GM15510 (cell line): ENCODE measurements around the gene C2orf42.

Experiments
- POLR2A ChIP-seq: IDR thresholded peaks from 3 replicates; pipeline ENCODE4 v1.6.1; 2011; ENCODE audit warnings: borderline replicate concordance; ENCODE audit not compliant: insufficient read length; ENCODE audit errors: extremely low read depth

C2orf42 gene

DNA sequence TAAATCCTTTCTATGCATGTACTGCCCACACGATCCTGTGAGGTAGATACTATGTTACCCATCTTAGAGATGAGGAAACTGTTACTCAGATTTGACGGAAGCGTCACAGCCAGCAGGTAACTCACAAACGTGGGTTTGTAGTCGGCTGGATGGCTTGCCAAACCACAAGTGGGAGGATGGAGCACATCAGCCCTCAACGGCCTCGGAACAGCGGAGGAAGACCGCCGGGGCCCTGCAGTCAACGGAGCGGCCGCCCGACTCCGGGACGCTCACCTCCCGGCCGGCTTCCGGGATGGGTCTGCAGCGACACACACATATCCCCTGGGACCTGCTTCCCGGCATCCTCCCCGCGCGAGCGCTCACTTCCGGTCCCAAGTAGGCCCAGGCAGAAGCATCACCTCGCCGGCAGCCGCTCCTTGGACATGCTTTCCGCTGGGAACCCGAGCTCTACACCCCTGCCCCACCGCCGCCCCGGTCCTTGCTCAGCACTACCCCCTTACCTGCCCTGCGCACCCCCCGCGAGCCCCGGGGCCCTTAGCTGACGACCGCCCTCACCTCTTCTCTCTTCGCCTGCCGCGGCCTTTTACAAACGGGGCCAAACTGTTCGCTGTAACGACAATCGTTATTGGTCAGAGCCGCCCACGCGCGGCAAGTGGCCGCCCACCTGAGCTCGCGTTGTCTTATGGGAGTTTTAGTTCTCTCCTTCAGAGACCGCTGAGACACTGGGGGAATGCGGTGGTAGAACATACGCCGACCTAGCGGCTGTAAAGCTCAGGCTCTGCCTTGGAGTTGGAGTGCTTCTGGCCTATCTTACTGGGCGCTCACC lies at the start of gene C2orf42:
C2orf42 (minus strand) TSS at position 602 of the 826 bp plus-strand sequence. CDS start 9,034 bp downstream, outside the sequence.
- peak; percentile 99 for TF ChIP-seq POLR2A

- TF ChIP-seq POLR2A = no peak
Observed at GRCh38 chr2:70240599-70240998, 49.8 kb upstream of the C2orf42 start.

DNA sequence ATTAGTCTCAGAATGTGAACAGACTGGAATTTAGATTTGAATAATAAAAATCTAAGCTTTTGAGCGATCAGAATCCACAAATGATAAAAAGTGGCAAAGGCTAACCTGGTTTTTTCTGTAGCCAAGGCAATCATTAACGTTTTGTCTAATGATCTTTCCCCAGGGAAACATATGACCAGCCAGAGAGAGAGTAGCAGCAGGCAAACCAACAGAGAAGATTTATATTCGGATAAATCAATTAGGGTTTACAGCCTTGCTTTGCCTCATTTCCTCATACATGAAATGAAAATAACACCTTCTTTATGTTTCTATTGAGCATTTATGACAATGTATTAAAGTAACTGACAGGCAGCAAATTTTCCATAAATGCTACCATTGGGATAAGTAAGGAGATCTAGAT lies 43.1 kb upstream of the C2orf42 start:
- no peak for TF ChIP-seq POLR2A

DNA sequence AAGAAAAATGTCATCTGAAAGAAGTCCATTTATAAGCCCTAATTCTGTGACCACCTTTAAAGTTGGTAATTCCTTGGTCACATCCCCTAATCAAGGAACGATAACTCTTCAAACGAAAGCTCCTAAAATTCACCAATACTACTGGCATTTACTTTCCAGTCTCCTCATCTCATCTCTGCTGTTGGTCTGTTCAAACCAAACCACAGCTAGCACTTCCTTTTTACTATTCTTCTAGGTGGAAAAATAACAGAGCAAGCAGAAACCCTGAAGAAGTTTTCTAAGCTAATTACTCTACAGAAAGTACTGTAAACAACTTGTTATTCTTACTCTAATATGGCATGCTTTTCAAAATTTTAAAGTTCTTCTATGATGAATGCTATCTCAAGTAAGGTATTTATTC lies 36.0 kb upstream of the C2orf42 start:
- TF ChIP-seq POLR2A = no peak

DNA sequence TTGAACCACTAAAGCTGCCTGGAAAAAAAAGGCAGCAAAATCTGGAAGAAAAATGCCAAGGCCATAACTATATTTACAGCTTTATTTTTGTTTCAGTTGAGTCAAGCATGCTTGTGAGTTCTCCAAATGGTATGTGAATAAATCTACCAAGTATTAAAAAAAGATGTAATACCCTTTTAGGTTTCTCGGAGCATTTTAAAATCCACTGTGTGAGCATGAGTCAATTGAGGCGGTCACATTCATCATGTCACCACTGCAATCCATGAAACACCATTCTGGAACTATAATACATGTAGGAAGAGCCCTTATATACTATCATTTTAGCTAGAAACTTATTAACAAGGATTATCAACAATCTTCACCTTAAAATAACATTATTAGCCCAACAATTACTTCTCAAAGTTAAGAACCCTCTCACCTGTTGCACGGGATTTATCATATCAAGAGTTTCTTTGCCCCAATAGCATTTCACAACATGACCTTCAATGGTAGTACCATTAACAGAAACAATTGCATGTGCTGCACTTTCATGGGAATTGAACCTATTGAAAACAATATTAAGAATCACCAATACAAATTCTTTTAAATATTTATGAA lies 24.2 kb upstream of the C2orf42 start:
- no peak for TF ChIP-seq POLR2A

GRCh38 chr2:70214365-70214764 lies 23.5 kb upstream of the C2orf42 start:
- no peak for TF ChIP-seq POLR2A

GRCh38 chr2:70212298-70212932 lies 21.6 kb upstream of the C2orf42 start:
- no peak for TF ChIP-seq POLR2A

GRCh38 chr2:70211595-70211994 lies 20.8 kb upstream of the C2orf42 start:
- no peak for TF ChIP-seq POLR2A

DNA sequence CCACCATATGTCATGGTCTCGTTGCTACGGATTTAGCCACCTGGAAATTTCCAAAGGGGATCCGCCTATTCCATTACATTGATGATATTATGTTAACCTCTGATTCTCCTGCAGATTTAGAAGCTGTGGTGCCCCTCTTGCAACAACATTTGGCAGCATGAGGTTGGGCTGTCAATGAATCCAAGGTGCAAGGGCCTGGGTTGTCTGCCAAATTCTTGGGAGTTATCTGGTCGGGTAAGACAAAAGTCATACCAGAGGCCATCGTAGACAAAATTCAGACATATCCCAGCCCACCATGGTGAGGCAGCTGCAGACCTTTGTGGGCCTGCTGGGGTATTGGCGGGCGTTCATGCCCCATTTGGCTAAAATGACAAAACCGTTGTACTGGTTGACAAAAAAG lies 13.6 kb upstream of the C2orf42 start:
- no peak for TF ChIP-seq POLR2A

- no peak for TF ChIP-seq POLR2A
Observed at GRCh38 chr2:70203086-70203485, 12.3 kb upstream of the C2orf42 start.

- no peak for TF ChIP-seq POLR2A
Observed at GRCh38 chr2:70202236-70202806, 11.5 kb upstream of the C2orf42 start.

DNA sequence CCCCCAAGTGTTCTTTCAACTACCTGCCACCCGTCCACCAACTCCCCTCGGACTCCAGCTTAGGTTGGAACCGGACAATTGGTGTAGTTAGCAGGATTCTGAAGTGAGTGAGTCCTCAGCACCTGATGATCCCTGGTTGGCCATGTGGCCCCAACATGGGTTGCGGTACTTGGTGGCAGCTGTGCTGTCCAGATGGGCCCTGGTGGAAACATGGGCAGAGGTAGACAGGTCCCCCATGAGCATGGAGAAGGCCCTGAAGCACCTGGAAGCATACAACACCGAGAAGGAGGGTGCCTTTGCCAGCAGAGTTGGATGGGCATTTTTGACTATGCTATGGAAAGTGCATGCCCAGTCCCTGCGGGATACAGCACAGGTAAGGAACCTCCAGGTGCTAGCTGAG lies 11.0 kb upstream of the C2orf42 start:
- TF ChIP-seq POLR2A = no peak

GRCh38 chr2:70201225-70201768 lies 10.5 kb upstream of the C2orf42 start:
- no peak for TF ChIP-seq POLR2A

- no peak for TF ChIP-seq POLR2A
Observed at GRCh38 chr2:70199320-70199864, 8.6 kb upstream of the C2orf42 start.

GRCh38 chr2:70192516-70192915 lies 1.7 kb upstream of the C2orf42 start:
- TF ChIP-seq POLR2A = no peak
